HCT116 (cell line): Measurements from ENCODE around the gene LCOR.

Experiments used
- CEBPB ChIP-seq: IDR thresholded peaks from 2 replicates; pipeline ENCODE4 v1.6.1; 2012; ENCODE audit warnings: low read depth
- ELF1 ChIP-seq: IDR thresholded peaks from 2 replicates; pipeline ENCODE4 v1.6.1; 2012; ENCODE audit warnings: low read depth, borderline replicate concordance
- EZH2phosphoT487 ChIP-seq: fragments of 200-600 bp; IDR thresholded peaks from 2 replicates; pipeline ENCODE4 v1.6.1; 2018; ENCODE audit warnings: antibody characterized with exemption, borderline replicate concordance
- FOSL1 ChIP-seq: IDR thresholded peaks from 2 replicates; pipeline ENCODE4 v1.6.1; 2012; ENCODE audit warnings: low read depth
- JUND ChIP-seq: IDR thresholded peaks from 2 replicates; pipeline ENCODE4 v1.6.1; 2012
- POLR2A ChIP-seq: IDR thresholded peaks from 2 replicates; pipeline ENCODE4 v1.7.0; 2011; ENCODE audit warnings: borderline replicate concordance; ENCODE audit not compliant: insufficient read depth, insufficient read length; ENCODE audit errors: extremely low read depth
- POLR2AphosphoS5 ChIP-seq: IDR thresholded peaks from 2 replicates; pipeline ENCODE4 v1.6.1; 2011; ENCODE audit warnings: mild to moderate bottlenecking, low read depth, low read length, moderate library complexity
- RAD21 ChIP-seq: IDR thresholded peaks from 2 replicates; pipeline ENCODE4 v1.6.1; 2012; ENCODE audit warnings: low read depth, mild to moderate bottlenecking
- TCF7L2 ChIP-seq: IDR thresholded peaks from 2 replicates; pipeline ENCODE4 v1.7.0; 2011; ENCODE audit warnings: borderline replicate concordance, inconsistent platforms; ENCODE audit not compliant: insufficient read depth, insufficient read length; ENCODE audit errors: extremely low read depth
- ZNF274 ChIP-seq: fragments of 200-500 bp; sonication (Bioruptor generic); IDR thresholded peaks from 2 replicates; pipeline ENCODE4 v1.6.1; 2014; ENCODE audit warnings: mild to moderate bottlenecking, low read depth, low read length, inconsistent platforms
- TF ChIP-seq, protein P1 (sequence below): IDR thresholded peaks from 2 replicates; pipeline ENCODE4 v1.6.1; 2012
- TF ChIP-seq, protein P2 (sequence below), 3 experiments: fragments of 200-600 bp in 1 of 3; sonication (generic) in 1 of 3; IDR thresholded peaks in 2 of 3; conservative IDR thresholded peaks in 1 of 3; 2 replicates each; pipeline ENCODE4 v1.5.1; 2012 to 2017; ENCODE audit warnings: low read depth in 2 of 3, low read length in 2 of 3, antibody characterized with exemption in 1 of 3, borderline replicate concordance in 1 of 3, control low read depth in 1 of 3, mild to moderate bottlenecking in 1 of 3, mixed read lengths in 1 of 3, mixed run types in 1 of 3, moderate library complexity in 1 of 3; ENCODE audit not compliant: insufficient read depth in 1 of 3
- TF ChIP-seq, protein P3 (sequence below): IDR thresholded peaks from 2 replicates; pipeline ENCODE4 v1.6.1; 2012; ENCODE audit warnings: low read depth

DNA sequence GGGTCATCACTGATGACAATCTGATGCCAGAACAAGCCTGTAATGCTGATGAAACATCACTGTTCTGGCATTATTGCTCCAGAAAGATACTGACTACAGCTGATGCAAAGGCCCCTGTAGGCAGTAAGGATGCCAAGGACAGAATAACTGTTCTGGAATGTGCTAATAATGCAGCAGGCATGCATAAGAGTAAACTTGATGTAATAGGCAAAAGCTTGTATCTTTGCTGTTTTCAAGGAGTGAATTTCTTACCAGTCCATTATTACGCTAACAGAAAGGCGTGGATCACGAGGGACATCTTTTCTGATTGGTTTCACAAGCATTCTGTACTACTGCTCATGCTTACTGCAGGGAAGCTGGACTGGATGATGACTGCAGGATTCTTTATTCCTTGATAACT is 18.7 kb downstream of the LCOR start:
- TF ChIP-seq TCF7L2 (no peak), RAD21 (no peak), JUND (no peak), EZH2phosphoT487 (no peak), POLR2A (no peak), FOSL1 (no peak), ZNF274 (no peak), POLR2AphosphoS5 (no peak), ELF1 (no peak), CEBPB (no peak)
- TF ChIP-seq, protein P1, sequence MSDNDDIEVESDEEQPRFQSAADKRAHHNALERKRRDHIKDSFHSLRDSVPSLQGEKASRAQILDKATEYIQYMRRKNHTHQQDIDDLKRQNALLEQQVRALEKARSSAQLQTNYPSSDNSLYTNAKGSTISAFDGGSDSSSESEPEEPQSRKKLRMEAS = no peak
- TF ChIP-seq, protein P2, sequence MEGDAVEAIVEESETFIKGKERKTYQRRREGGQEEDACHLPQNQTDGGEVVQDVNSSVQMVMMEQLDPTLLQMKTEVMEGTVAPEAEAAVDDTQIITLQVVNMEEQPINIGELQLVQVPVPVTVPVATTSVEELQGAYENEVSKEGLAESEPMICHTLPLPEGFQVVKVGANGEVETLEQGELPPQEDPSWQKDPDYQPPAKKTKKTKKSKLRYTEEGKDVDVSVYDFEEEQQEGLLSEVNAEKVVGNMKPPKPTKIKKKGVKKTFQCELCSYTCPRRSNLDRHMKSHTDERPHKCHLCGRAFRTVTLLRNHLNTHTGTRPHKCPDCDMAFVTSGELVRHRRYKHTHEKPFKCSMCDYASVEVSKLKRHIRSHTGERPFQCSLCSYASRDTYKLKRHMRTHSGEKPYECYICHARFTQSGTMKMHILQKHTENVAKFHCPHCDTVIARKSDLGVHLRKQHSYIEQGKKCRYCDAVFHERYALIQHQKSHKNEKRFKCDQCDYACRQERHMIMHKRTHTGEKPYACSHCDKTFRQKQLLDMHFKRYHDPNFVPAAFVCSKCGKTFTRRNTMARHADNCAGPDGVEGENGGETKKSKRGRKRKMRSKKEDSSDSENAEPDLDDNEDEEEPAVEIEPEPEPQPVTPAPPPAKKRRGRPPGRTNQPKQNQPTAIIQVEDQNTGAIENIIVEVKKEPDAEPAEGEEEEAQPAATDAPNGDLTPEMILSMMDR (IDR thresholded peaks at IDR 0.05 in 2 of 3, conservative IDR thresholded peaks at IDR 0.05 in 1 of 3; ENCODE audit: borderline replicate concordance in 1 of 3, insufficient read depth in 1 of 3, low read depth in 2 of 3, low read length in 2 of 3) = no peak
- TF ChIP-seq, protein P3, sequence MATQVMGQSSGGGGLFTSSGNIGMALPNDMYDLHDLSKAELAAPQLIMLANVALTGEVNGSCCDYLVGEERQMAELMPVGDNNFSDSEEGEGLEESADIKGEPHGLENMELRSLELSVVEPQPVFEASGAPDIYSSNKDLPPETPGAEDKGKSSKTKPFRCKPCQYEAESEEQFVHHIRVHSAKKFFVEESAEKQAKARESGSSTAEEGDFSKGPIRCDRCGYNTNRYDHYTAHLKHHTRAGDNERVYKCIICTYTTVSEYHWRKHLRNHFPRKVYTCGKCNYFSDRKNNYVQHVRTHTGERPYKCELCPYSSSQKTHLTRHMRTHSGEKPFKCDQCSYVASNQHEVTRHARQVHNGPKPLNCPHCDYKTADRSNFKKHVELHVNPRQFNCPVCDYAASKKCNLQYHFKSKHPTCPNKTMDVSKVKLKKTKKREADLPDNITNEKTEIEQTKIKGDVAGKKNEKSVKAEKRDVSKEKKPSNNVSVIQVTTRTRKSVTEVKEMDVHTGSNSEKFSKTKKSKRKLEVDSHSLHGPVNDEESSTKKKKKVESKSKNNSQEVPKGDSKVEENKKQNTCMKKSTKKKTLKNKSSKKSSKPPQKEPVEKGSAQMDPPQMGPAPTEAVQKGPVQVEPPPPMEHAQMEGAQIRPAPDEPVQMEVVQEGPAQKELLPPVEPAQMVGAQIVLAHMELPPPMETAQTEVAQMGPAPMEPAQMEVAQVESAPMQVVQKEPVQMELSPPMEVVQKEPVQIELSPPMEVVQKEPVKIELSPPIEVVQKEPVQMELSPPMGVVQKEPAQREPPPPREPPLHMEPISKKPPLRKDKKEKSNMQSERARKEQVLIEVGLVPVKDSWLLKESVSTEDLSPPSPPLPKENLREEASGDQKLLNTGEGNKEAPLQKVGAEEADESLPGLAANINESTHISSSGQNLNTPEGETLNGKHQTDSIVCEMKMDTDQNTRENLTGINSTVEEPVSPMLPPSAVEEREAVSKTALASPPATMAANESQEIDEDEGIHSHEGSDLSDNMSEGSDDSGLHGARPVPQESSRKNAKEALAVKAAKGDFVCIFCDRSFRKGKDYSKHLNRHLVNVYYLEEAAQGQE = no peak
